Left ventricle myocardium inferior (tissue), 1 donor: Measurements from ENCODE around the gene GPR87. TPM values are rescaled to one million over a fixed set of nuclear protein-coding genes. Genes with fewer than 3 reads are reported as not detected.

Experiments
- DNase-seq: peaks from one replicate; pipeline ENCODE4 v3.0.0-alpha.2; 2020
- H3K27ac ChIP-seq: fragments of 200-600 bp; replicated peaks from 2 replicates; pipeline ENCODE4 v1.8.0; 2021
- H3K27me3 ChIP-seq: fragments of 200-600 bp; 2 replicates; pipeline ENCODE4 v1.8.0; 2021; ENCODE audit warnings: low read depth
- H3K36me3 ChIP-seq: fragments of 200-600 bp; 2 replicates; pipeline ENCODE4 v1.8.0; 2021
- H3K4me1 ChIP-seq: fragments of 200-600 bp; 2 replicates; pipeline ENCODE4 v1.8.0; 2021
- H3K4me3 ChIP-seq: fragments of 200-600 bp; 2 replicates; pipeline ENCODE4 v1.8.0; 2021; ENCODE audit warnings: mild to moderate bottlenecking, moderate library complexity
- H3K9me3 ChIP-seq: fragments of 200-600 bp; replicated peaks from 2 replicates; pipeline ENCODE4 v1.8.0; 2021
- intact Hi-C: fragments of 100-400 bp; cut with micrococcal nuclease; formaldehyde crosslinking; loops from one replicate; pipeline ENCODE4 v1.11.0; 2022
- total RNA-seq: library from RNA; stranded (reverse); fragmentation: NEBNext Ultra II Directional; extraction: Animal tissue kit (Norgen Biotek cat#: 25700); gene quantifications from one replicate; pipeline ENCODE4 v1.2.1, GENCODE V29; 2021
- TF ChIP-seq, protein P1 (sequence below): fragments of 200-600 bp; IDR thresholded peaks from 2 replicates; pipeline ENCODE4 v1.8.0; 2021; ENCODE audit warnings: antibody characterized with exemption, mild to moderate bottlenecking, borderline replicate concordance
- donor health status: DM: no; HTN: yes; CAD: no; lungs with severe emphysema.

Gene GPR87
- total RNA-seq, 1 donor from 2014 or later = not detected

DNA sequence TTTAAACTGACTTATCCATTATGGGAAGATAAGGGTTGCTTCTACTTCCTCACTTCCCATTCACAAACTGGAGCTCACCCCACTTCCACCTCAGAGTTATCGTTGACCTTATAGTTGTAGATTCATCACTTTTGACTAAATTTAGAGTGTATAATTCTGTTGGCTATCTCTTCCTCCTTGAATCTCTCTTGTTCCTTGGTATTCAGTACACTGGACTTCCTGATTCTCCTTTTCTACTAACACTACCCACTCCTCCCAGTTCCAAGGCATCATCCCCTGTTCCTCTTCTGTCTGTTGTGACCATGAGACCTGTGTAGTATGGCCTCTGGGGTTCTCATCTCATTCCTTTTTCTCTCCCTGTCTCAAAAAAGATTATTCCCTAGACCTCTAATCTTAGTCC, 5.9 kb upstream of the GPR87 start:
- TF ChIP-seq, protein P1, sequence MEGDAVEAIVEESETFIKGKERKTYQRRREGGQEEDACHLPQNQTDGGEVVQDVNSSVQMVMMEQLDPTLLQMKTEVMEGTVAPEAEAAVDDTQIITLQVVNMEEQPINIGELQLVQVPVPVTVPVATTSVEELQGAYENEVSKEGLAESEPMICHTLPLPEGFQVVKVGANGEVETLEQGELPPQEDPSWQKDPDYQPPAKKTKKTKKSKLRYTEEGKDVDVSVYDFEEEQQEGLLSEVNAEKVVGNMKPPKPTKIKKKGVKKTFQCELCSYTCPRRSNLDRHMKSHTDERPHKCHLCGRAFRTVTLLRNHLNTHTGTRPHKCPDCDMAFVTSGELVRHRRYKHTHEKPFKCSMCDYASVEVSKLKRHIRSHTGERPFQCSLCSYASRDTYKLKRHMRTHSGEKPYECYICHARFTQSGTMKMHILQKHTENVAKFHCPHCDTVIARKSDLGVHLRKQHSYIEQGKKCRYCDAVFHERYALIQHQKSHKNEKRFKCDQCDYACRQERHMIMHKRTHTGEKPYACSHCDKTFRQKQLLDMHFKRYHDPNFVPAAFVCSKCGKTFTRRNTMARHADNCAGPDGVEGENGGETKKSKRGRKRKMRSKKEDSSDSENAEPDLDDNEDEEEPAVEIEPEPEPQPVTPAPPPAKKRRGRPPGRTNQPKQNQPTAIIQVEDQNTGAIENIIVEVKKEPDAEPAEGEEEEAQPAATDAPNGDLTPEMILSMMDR = no peak
- no peaks in the 10 kb centered on the region for H3K27me3 ChIP-seq
- H3K36me3 ChIP-seq = no peaks in the 10 kb centered on the region
- no peak overlapping the region for H3K27ac ChIP-seq
- no peaks in the 10 kb centered on the region for H3K4me1 ChIP-seq
- no peak overlapping the region for H3K4me3 ChIP-seq
- intact Hi-C loops = no loop called here
- no peaks in the 10 kb centered on the region for H3K9me3 ChIP-seq
- DNase-seq = no peak

DNA sequence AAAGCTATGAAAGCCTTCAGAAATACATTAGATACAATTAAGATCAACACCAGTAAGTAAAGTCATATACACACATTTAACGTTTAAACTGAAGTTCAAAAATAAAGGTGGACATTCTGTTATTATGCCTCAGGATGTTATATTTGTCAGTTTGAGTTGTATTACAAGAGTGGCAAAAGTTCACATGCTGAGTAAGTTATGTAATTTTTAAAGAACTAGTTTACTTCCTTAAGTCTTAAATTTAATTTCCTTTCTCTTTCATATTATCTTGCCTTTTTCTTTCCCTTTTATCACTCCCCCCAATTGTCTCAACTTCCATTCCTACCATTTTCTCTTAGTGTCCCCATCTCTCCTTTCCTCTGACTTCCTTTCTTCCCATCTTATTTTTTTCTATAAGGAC, 4.9 kb upstream of the GPR87 start:
- Histone ChIP-seq H3K9me3 (no peaks in the 10 kb centered on the region), H3K27ac (no peak overlapping the region), H3K4me1 (no peaks in the 10 kb centered on the region), H3K27me3 (no peaks in the 10 kb centered on the region), H3K36me3 (no peaks in the 10 kb centered on the region), H3K4me3 (no peak overlapping the region)
- TF ChIP-seq, protein P1 = no peak
- no peak for DNase-seq
- intact Hi-C loops = no loop called here

DNA sequence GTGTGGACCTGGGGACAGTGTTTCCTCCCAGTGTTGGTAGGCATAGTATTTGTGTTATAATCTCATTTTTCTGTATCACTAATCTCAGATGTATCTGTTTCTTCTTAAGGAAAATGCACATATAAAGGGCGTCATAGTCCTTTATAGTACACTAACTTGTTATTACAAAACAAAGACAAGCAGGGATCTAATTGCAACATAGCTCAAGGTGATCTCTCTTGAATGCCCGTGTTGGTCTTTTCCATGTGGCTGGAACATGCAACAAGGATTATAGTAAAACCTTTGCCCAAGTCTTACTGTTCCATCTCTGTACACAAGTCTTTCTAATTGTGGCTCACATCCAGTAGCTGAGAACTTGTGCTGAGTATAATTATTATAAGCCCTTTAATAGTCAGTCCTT, 3.5 kb upstream of the GPR87 start:
- TF ChIP-seq, protein P1 = no peak
- DNase-seq = no peak
- Histone ChIP-seq H3K9me3 (no peaks in the 10 kb centered on the region), H3K36me3 (no peaks in the 10 kb centered on the region), H3K27ac (no peak overlapping the region), H3K27me3 (no peaks in the 10 kb centered on the region), H3K4me3 (no peak overlapping the region), H3K4me1 (no peaks in the 10 kb centered on the region)
- intact Hi-C loops = no loop called here

DNA sequence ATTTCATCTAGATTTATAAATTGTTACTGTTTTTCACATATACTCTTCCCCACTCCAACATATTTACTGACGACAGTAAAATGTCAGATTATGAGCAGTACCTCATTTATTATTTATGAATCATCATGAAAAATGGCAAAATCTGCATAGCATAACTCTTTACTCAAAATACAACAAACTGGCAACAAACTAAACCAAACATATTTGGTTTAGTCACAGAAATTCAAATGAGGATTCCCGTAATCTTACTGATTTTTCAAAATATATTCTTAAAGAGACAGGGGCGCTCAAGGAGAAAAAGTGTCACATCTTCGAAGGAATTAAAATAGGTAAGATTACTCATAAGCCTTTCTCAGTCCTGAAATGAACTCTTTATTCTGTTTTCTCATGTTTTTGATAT, 3.0 kb upstream of the GPR87 start:
- H3K4me3 ChIP-seq = no peak overlapping the region
- intact Hi-C loops = no loop called here
- no peaks in the 10 kb centered on the region for H3K4me1 ChIP-seq
- no peaks in the 10 kb centered on the region for H3K9me3 ChIP-seq
- TF ChIP-seq, protein P1 = no peak
- no peak for DNase-seq
- no peak overlapping the region for H3K27ac ChIP-seq
- H3K27me3 ChIP-seq = no peaks in the 10 kb centered on the region
- H3K36me3 ChIP-seq = no peaks in the 10 kb centered on the region

DNA sequence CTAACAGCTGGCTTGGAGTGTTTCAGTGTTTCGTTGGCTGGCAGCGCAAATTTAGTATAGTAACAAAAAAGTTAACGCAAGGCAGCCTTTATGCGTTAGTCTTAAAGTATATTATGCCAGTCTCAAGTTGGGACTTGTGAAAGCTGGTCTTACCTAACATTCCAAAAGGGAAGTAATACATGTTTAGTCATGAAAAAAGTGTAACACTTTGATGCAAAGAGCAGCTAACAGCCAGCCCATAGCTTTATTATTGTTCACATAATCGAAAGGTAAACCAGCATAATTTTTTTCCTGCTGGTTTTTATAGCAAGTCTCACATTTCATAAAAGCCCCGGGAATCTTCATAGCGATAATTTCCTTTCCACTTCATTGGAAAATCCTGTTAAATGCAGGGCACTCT, 2.4 kb upstream of the GPR87 start:
- Histone ChIP-seq H3K9me3 (no peaks in the 10 kb centered on the region), H3K27ac (no peak overlapping the region), H3K4me3 (no peak overlapping the region), H3K36me3 (no peaks in the 10 kb centered on the region), H3K4me1 (no peaks in the 10 kb centered on the region), H3K27me3 (no peaks in the 10 kb centered on the region)
- no peak for DNase-seq
- intact Hi-C loops = no loop called here
- TF ChIP-seq, protein P1 = no peak

DNA sequence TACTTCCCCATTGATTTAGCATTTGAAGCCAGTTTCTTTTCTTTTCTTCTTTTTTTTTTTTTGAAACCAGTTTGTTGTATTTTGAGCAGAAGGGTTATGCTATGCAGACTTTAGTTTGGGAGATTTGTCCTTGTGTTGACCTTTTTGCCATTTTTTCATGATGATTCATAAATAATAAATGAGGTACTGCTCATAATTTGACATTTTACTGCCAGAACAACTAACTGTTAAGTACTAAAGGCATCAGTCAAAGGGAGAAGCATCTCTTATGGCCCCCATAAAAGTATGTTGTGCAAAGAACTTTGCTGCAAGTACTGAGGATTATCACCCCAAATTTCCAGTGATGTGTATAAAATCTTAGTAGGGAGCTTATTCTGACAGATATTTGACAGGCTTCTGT, 1.7 kb upstream of the GPR87 start:
- TF ChIP-seq, protein P1 = no peak
- no peaks in the 10 kb centered on the region for H3K36me3 ChIP-seq
- H3K27ac ChIP-seq = no peak overlapping the region
- no peaks in the 10 kb centered on the region for H3K4me1 ChIP-seq
- DNase-seq = no peak
- no peak overlapping the region for H3K4me3 ChIP-seq
- no peaks in the 10 kb centered on the region for H3K27me3 ChIP-seq
- H3K9me3 ChIP-seq = no peaks in the 10 kb centered on the region
- intact Hi-C loops = no loop called here
